Karpas-422 (cell line): ENCODE measurements around the gene SPATA33. TPM values are rescaled to one million over a fixed set of nuclear protein-coding genes. Genes with fewer than 3 reads are reported as not detected.

Experiments
- DNase-seq: peaks from one replicate; pipeline ENCODE4 v3.0.0-alpha.2; 2015
- H2AFZ ChIP-seq: fragments of 200-600 bp; sonication (generic); 2 replicates; pipeline ENCODE4 v1.6.1; 2014; ENCODE audit warnings: antibody characterized with exemption, low read length, mixed read lengths
- H3K27ac ChIP-seq: fragments of 200-600 bp; sonication (generic); 2 replicates; pipeline ENCODE4 v1.5.1; 2014; ENCODE audit warnings: mild to moderate bottlenecking, low read length, moderate library complexity
- H3K27me3 ChIP-seq: fragments of 200-600 bp; sonication (generic); 2 replicates; pipeline ENCODE4 v1.6.1; 2014; ENCODE audit warnings: low read length, mixed read lengths
- H3K36me3 ChIP-seq: fragments of 200-600 bp; sonication (generic); 2 replicates; pipeline ENCODE4 v1.6.1; 2014; ENCODE audit warnings: low read length, mixed read lengths; ENCODE audit not compliant: insufficient read depth
- H3K4me1 ChIP-seq: fragments of 200-600 bp; sonication (generic); 2 replicates; pipeline ENCODE4 v1.6.1; 2014; ENCODE audit warnings: mild to moderate bottlenecking, low read length, mixed read lengths
- H3K4me2 ChIP-seq: fragments of 200-600 bp; sonication (generic); 2 replicates; pipeline ENCODE4 v1.6.1; 2014; ENCODE audit warnings: low read length, low read depth, mild to moderate bottlenecking; ENCODE audit not compliant: poor library complexity, severe bottlenecking
- H3K4me3 ChIP-seq: fragments of 200-600 bp; sonication (generic); 2 replicates; pipeline ENCODE4 v1.5.1; 2014; ENCODE audit warnings: mild to moderate bottlenecking, antibody characterized with exemption, low read length, mixed read lengths
- H3K79me2 ChIP-seq: fragments of 200-600 bp; sonication (generic); 2 replicates; pipeline ENCODE4 v1.6.1; 2014; ENCODE audit warnings: mild to moderate bottlenecking, low read length, mixed read lengths
- H3K9ac ChIP-seq: fragments of 200-600 bp; sonication (generic); 2 replicates; pipeline ENCODE4 v1.6.0; 2014; ENCODE audit warnings: low read length
- H3K9me2 ChIP-seq: fragments of 200-600 bp; sonication (generic), shearing (Covaris generic); replicated peaks from 2 replicates; pipeline ENCODE4 v1.6.0; 2014; ENCODE audit warnings: mild to moderate bottlenecking, low read length, moderate library complexity; ENCODE audit not compliant: insufficient read depth
- H3K9me3 ChIP-seq: fragments of 300-700, 200-600 bp; sonication (generic); 2 replicates; pipeline ENCODE4 v1.6.1; 2014; ENCODE audit warnings: low read length, mixed read lengths
- H4K20me1 ChIP-seq: fragments of 200-600 bp; sonication (generic); 2 replicates; pipeline ENCODE4 v1.6.1; 2014; ENCODE audit warnings: mild to moderate bottlenecking, antibody characterized with exemption, low read length, low read depth; ENCODE audit not compliant: insufficient read depth
- total RNA-seq: library from RNA; depleted of rRNA; stranded (reverse); fragments of >200 nt; shearing (Covaris generic); gene quantifications from 2 replicates; pipeline ENCODE4 v1.2.3, GENCODE V29; 2014; ENCODE audit warnings: low replicate concordance

SPATA33 gene
- total RNA-seq, 1 experiment from 2014 or later, result 5.1 TPM

GRCh38 chr16:89709716-89710432 lies 52.2 kb downstream of the SPATA33 start:
- no peaks in the 10 kb centered on the region for H3K27me3 ChIP-seq
- H3K9ac ChIP-seq, result no peak overlapping the region
- no peaks in the 10 kb centered on the region for H3K9me3 ChIP-seq
- no peaks in the 10 kb centered on the region for H3K9me2 ChIP-seq
- no peaks in the 10 kb centered on the region for H4K20me1 ChIP-seq
- H3K4me3 ChIP-seq, result no peak overlapping the region
- H3K4me2 ChIP-seq, result no peak overlapping the region
- no peak overlapping the region for H2AFZ ChIP-seq
- H3K79me2 ChIP-seq, result peaks cover 23% of the 10 kb centered on the region
- peaks cover 11% of the 10 kb centered on the region for H3K4me1 ChIP-seq
- DNase-seq, result no peak
- no peak overlapping the region for H3K27ac ChIP-seq
- peaks cover 13% of the 10 kb centered on the region; the same call in 1 of the 2 replicates for H3K36me3 ChIP-seq

DNA sequence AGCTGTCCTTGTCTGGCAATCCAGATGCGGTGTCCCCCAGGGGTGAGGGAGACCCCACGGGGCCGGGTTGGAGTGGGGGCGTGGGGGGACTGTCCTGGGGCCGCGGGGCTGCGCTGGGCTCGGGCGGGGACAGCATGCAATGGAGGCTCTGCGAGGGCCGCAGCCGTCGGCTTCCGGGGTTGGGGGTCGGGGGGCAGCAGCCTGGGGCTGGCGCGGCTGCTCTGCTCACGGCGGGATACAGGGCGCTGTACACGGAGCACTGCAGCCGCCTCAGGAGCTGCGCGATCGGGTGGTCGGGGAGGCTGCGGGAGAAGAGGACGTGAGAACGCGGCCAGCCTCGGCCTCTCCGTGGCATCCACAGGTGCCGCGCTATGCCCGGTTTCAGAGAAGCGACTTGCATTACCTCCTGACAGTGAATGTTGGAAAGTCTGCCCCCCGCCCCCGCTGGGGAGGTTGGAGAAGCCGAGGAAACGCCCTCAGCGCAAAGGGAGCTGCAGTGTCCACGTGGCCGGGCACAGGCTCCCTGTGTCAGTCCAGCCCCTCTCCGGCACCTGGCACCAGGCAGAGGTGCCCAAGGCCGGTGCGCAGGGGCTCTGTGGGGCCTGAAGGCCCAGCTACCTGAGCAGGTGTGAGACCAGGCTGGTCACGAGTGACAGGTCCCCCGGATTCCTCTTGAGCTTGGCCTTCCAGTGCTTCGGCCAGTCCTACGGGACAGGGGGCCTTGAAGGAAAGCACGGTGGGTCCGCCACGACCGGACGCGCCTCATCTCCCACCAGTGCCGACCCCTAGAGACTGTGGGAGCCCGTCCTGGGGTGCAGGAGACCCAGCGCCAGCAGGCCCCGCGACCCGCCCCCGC lies 53.3 kb downstream of the SPATA33 start:
- H3K4me2 ChIP-seq, result no peak overlapping the region
- no peak overlapping the region for H2AFZ ChIP-seq
- H3K36me3 ChIP-seq, result peaks cover 14% of the 10 kb centered on the region; the same call in 1 of the 2 replicates
- H4K20me1 ChIP-seq, result no peaks in the 10 kb centered on the region
- no peak overlapping the region for H3K4me3 ChIP-seq
- no peaks in the 10 kb centered on the region for H3K27me3 ChIP-seq
- no peak for DNase-seq
- H3K9ac ChIP-seq, result no peak overlapping the region
- no peak overlapping the region for H3K27ac ChIP-seq
- no peaks in the 10 kb centered on the region for H3K9me2 ChIP-seq
- H3K9me3 ChIP-seq, result no peaks in the 10 kb centered on the region
- peaks cover 23% of the 10 kb centered on the region for H3K79me2 ChIP-seq
- H3K4me1 ChIP-seq, result peaks cover 11% of the 10 kb centered on the region

DNA sequence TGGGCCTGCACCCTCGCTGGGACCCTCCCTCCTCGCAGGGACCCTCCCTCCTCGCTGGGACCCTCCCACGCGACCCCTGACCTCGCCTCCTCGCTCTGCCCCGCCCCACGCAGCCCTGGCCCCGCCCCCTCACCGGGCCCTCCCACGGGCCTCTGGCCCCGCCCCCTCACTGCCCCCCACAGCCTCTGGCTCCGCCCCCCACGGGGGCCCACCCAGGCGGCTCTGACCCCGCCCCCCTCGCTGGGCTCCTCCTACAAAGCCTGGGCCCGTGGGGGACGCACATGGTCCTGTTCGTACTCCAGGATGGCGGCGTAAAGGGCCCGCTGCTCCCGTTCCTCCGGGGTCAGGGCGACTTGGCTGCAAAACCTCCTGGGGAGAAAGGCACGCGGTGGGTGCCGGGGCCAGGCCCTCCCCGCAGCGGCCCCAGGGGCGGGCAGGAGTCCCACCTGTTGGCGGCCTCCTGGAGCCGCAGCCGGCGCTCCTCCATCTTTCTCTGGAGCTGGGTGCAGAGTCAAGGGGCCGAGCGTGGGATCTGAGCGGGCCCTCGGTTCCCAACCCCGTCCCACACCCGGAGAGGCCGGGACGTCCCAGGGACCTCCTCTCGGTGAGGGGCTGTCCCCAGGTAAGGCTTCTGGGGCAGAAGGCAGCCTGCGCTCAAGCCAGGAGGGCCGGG lies 54.1 kb downstream of the SPATA33 start:
- Histone ChIP-seq H2AFZ (no peak overlapping the region), H3K9ac (peak overlapping the region; percentile 96), H3K79me2 (peaks cover 23% of the 10 kb centered on the region), H3K9me2 (no peaks in the 10 kb centered on the region), H3K4me3 (peak overlapping the region; percentile 96), H4K20me1 (no peaks in the 10 kb centered on the region), H3K27ac (peak overlapping the region; percentile 55; the same call in 1 of the 2 replicates), H3K4me1 (peaks cover 6% of the 10 kb centered on the region), H3K4me2 (peak overlapping the region; percentile 75), H3K36me3 (peaks cover 17% of the 10 kb centered on the region; the same call in 1 of the 2 replicates), H3K27me3 (no peaks in the 10 kb centered on the region), H3K9me3 (no peaks in the 10 kb centered on the region)
- peak; percentile 95 for DNase-seq

DNA sequence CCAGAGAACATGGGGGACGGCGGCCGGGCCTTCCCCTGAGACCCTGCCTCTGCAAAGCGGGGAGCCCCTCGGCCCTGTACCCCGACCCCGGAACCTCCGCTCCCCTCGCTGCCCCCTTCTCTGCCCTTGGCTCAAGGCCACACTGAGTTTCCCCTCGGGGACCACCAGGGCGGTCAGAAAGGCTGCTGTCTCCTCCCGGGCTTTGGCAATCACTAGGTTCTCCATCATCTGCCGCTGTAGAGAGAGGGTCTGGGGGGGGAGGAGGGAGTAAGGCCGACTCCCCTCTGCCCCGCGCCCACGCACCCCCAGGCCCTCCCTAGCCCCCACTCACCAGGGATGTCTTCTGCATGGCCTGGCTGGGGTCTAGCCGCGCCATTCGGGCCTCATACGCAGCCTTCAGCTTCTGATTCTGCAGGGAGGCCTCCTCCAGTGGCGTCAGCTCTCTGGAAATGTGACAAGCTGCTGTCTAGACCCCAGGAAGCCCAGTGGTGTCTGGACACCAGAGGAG lies 54.7 kb downstream of the SPATA33 start:
- Histone ChIP-seq H3K4me1 (peaks cover 6% of the 10 kb centered on the region), H3K36me3 (peaks cover 17% of the 10 kb centered on the region; the same call in 1 of the 2 replicates), H3K79me2 (peaks cover 23% of the 10 kb centered on the region), H3K27me3 (no peaks in the 10 kb centered on the region), H3K27ac (peak overlapping the region; percentile 55; the same call in 1 of the 2 replicates), H3K9me3 (no peaks in the 10 kb centered on the region), H3K4me3 (peak overlapping the region; percentile 96), H4K20me1 (no peaks in the 10 kb centered on the region), H3K4me2 (peak overlapping the region; percentile 75), H3K9ac (peak overlapping the region; percentile 96), H3K9me2 (no peaks in the 10 kb centered on the region), H2AFZ (no peak overlapping the region)
- DNase-seq, result peak; percentile 62

GRCh38 chr16:89716493-89716892 lies 58.9 kb downstream of the SPATA33 start:
- no peak overlapping the region for H3K9ac ChIP-seq
- H3K4me2 ChIP-seq, result no peak overlapping the region
- no peak overlapping the region for H3K4me3 ChIP-seq
- no peaks in the 10 kb centered on the region for H3K9me3 ChIP-seq
- H2AFZ ChIP-seq, result no peak overlapping the region
- H3K27me3 ChIP-seq, result no peaks in the 10 kb centered on the region
- H4K20me1 ChIP-seq, result no peaks in the 10 kb centered on the region
- H3K9me2 ChIP-seq, result no peaks in the 10 kb centered on the region
- H3K27ac ChIP-seq, result no peak overlapping the region
- no peak for DNase-seq
- H3K4me1 ChIP-seq, result peaks cover 17% of the 10 kb centered on the region
- H3K79me2 ChIP-seq, result peaks cover 23% of the 10 kb centered on the region
- peaks cover 17% of the 10 kb centered on the region; the same call in 1 of the 2 replicates for H3K36me3 ChIP-seq

DNA sequence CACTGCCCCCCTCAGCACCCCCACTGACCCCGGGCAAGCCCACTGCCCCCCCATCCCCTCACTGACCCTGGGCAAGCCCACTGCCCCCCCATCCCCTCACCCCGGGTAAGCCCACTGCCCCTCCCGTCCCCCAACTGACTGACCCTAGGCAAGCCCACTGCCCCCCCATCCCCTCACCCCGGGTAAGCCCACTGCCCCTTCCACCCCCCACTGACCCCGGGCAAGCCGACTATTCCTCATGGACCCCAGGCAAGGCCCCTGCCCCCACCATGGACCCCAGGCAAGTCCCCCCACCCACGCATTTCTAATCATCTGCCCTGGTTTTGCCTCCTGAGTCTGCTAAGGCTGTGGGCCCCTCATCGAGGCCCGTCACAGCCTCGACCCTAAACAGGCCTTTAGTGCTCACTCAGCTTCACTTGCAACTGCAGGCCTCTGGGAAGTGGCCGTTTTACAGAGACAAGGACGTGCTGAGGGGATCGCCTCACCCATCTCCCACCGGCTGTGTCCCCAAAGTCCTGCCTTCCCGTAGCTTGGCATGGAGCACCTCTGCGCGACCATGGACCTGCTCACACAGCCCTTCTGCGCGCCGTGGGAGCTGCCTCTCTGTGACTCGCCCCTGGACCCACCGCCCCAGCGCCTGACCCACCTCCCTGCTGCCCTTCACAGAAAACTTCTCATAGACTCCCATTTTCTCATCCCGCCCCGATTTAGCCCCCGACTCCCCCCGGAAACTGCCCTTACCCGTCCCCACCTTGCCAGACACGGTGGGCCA lies 59.5 kb downstream of the SPATA33 start:
- Histone ChIP-seq H3K79me2 (peaks cover 19% of the 10 kb centered on the region), H3K9me2 (no peaks in the 10 kb centered on the region), H3K4me3 (no peak overlapping the region), H3K4me2 (no peak overlapping the region), H3K36me3 (peaks cover 17% of the 10 kb centered on the region; the same call in 1 of the 2 replicates), H2AFZ (no peak overlapping the region), H4K20me1 (peaks cover under 1% of the 10 kb centered on the region; the same call in 1 of the 2 replicates), H3K27me3 (no peaks in the 10 kb centered on the region), H3K9me3 (no peaks in the 10 kb centered on the region), H3K27ac (no peak overlapping the region), H3K9ac (no peak overlapping the region), H3K4me1 (peaks cover 17% of the 10 kb centered on the region)
- no peak for DNase-seq

- H3K4me2 ChIP-seq, result no peak overlapping the region
- H3K9ac ChIP-seq, result no peak overlapping the region
- no peaks in the 10 kb centered on the region for H3K9me2 ChIP-seq
- H4K20me1 ChIP-seq, result peaks cover 8% of the 10 kb centered on the region
- H3K36me3 ChIP-seq, result peaks cover 17% of the 10 kb centered on the region; the same call in 1 of the 2 replicates
- H3K79me2 ChIP-seq, result peaks cover 19% of the 10 kb centered on the region
- H3K4me1 ChIP-seq, result peaks cover 22% of the 10 kb centered on the region
- DNase-seq, result no peak
- no peaks in the 10 kb centered on the region for H3K27me3 ChIP-seq
- H2AFZ ChIP-seq, result no peak overlapping the region
- no peak overlapping the region for H3K4me3 ChIP-seq
- H3K9me3 ChIP-seq, result no peaks in the 10 kb centered on the region
- H3K27ac ChIP-seq, result no peak overlapping the region
These were observed 60.3 kb downstream of the SPATA33 start for GRCh38 chr16:89717688-89718505.
